H1 (cell line): Measurements from ENCODE around the gene MAP3K6. TPM values are rescaled to one million over a fixed set of nuclear protein-coding genes. Genes with fewer than 3 reads are reported as not detected.

Source experiments
- CTCF ChIA-PET: fragments of 300-600 bp; sonication (Branson Sonifier 250); formaldehyde crosslinking; loops from one replicate; lab custom pipeline; 2021; ENCODE audit not compliant: partially characterized antibody; lab: Charles Lee
- POLR2A ChIA-PET: fragments of 300-600 bp; sonication (Branson Sonifier 250); formaldehyde crosslinking; loops from one replicate; lab custom pipeline; 2021; ENCODE audit warnings: inconsistent platforms; ENCODE audit not compliant: partially characterized antibody; lab: Charles Lee
- DNase-seq, 2 experiments: peaks; one replicate each; pipeline versions ENCODE4 v3.0.0 to v3.0.0-alpha.2; 2010 to 2022; ENCODE audit warnings: low spot score in 2 of 2, low read depth in 1 of 2, mixed read lengths in 1 of 2
- FAIRE-seq: peaks from 2 replicates; lab custom pipeline; 2011; peaks lifted over from hg19 to GRCh38; lab: Jason Lieb, UNC
- H2AFZ ChIP-seq: 2 replicates; pipeline ENCODE4 v1.8.1; 2012; ENCODE audit warnings: low read length, inconsistent platforms
- H2AK5ac ChIP-seq: 2 replicates; pipeline ENCODE4 v1.6.1; 2013; ENCODE audit warnings: low read depth, low read length
- H2BK120ac ChIP-seq: replicated peaks from 2 replicates; pipeline ENCODE3; 2013; ENCODE audit warnings: low read depth, low read length, inconsistent platforms
- H2BK12ac ChIP-seq: 2 replicates; pipeline ENCODE4 v1.6.1; 2013; ENCODE audit warnings: low read depth, low read length
- H2BK15ac ChIP-seq: 2 replicates; pipeline ENCODE4 v1.6.1; 2013; ENCODE audit warnings: low read length
- H2BK20ac ChIP-seq: 2 replicates; pipeline ENCODE4 v1.6.1; 2013; ENCODE audit warnings: low read length
- H2BK5ac ChIP-seq: 2 replicates; pipeline ENCODE4 v1.6.1; 2013; ENCODE audit warnings: low read depth, low read length
- H3K14ac ChIP-seq: 2 replicates; pipeline ENCODE4 v1.6.1; 2013; ENCODE audit warnings: inconsistent platforms; ENCODE audit not compliant: insufficient read length
- H3K18ac ChIP-seq: 2 replicates; pipeline ENCODE4 v1.6.1; 2013; ENCODE audit warnings: low read length; ENCODE audit errors: extremely low read depth
- H3K23ac ChIP-seq: 2 replicates; pipeline ENCODE4 v1.6.1; 2013; ENCODE audit warnings: inconsistent platforms; ENCODE audit not compliant: insufficient read length
- H3K23me2 ChIP-seq: 2 replicates; pipeline ENCODE4 v1.6.1; 2013; ENCODE audit warnings: low read depth, low read length
- H3K27ac ChIP-seq: 2 replicates; pipeline ENCODE4 v1.6.1; 2011; ENCODE audit warnings: low read depth, low read length, inconsistent platforms
- H3K27me3 ChIP-seq, 4 experiments: replicated peaks in 1 of 4; 1 replicate in 1 of 4; 2 replicates in 3 of 4; pipeline versions ENCODE4 v1.6.1 to v1.8.1; 2011 to 2013; ENCODE audit warnings: low read length in 3 of 4, mild to moderate bottlenecking in 3 of 4, inconsistent platforms in 2 of 4, mixed read lengths in 2 of 4, moderate library complexity in 1 of 4; ENCODE audit not compliant: control insufficient read depth in 3 of 4, insufficient read depth in 3 of 4; ENCODE audit errors: extremely low read depth in 1 of 4
- H3K36me3 ChIP-seq, 4 experiments: 2 replicates each; pipeline versions ENCODE4 v1.6.1 to v1.8.1; 2011 to 2013; ENCODE audit warnings: mild to moderate bottlenecking in 4 of 4, low read length in 3 of 4, moderate library complexity in 2 of 4, control low read depth in 1 of 4, inconsistent platforms in 1 of 4; ENCODE audit not compliant: insufficient read depth in 4 of 4, control insufficient read depth in 2 of 4
- H3K4ac ChIP-seq: replicated peaks from 2 replicates; pipeline ENCODE3; 2013; ENCODE audit warnings: low read length, low read depth, mixed read lengths, inconsistent platforms; ENCODE audit not compliant: insufficient read length
- H3K4me1 ChIP-seq, 4 experiments: replicated peaks in 1 of 4; 1 replicate in 1 of 4; 2 replicates in 3 of 4; pipeline versions ENCODE4 v1.6.1 to v1.8.1; 2011 to 2013; ENCODE audit warnings: low read length in 3 of 4, inconsistent platforms in 2 of 4, mixed read lengths in 1 of 4; ENCODE audit not compliant: insufficient read depth in 4 of 4, control insufficient read depth in 3 of 4
- H3K4me2 ChIP-seq, 2 experiments: 2 replicates each; pipeline versions ENCODE4 v1.6.1 to v1.8.1; 2011 to 2013; ENCODE audit warnings: low read depth in 2 of 2, low read length in 2 of 2, control low read depth in 1 of 2, inconsistent platforms in 1 of 2, mild to moderate bottlenecking in 1 of 2; ENCODE audit not compliant: insufficient read depth in 1 of 2
- H3K4me3 ChIP-seq, 4 experiments: fragments of 200-600, 300-600 bp in 1 of 4; sonication (generic), shearing (Covaris generic), sonication (Bioruptor Twin) in 1 of 4; 2 replicates each; pipeline versions ENCODE4 v1.5.1 to v1.8.1; 2011 to 2016; ENCODE audit warnings: low read length in 4 of 4, low read depth in 3 of 4, control low read depth in 2 of 4, inconsistent platforms in 2 of 4, mild to moderate bottlenecking in 2 of 4, mixed read lengths in 1 of 4, moderate library complexity in 1 of 4; ENCODE audit not compliant: insufficient read depth in 2 of 4; ENCODE audit errors: extremely low read depth in 1 of 4
- H3K56ac ChIP-seq: replicated peaks from 2 replicates; pipeline ENCODE3; 2013; ENCODE audit warnings: low read depth, mild to moderate bottlenecking, mixed read lengths, low read length, inconsistent platforms; ENCODE audit not compliant: insufficient read length
- H3K79me1 ChIP-seq: 2 replicates; pipeline ENCODE4 v1.6.1; 2013; ENCODE audit warnings: low read depth, low read length, control low read depth
- H3K79me2 ChIP-seq, 2 experiments: 2 replicates each; pipeline versions ENCODE4 v1.6.1 to v1.8.1; 2012 to 2013; ENCODE audit warnings: low read length in 2 of 2, mild to moderate bottlenecking in 2 of 2, inconsistent platforms in 1 of 2; ENCODE audit not compliant: insufficient read depth in 2 of 2, control insufficient read depth in 1 of 2
- H3K9ac ChIP-seq, 4 experiments: replicated peaks in 1 of 4; 1 replicate in 1 of 4; 2 replicates in 3 of 4; pipeline versions ENCODE4 v1.6.1 to v1.8.1; 2011 to 2013; ENCODE audit warnings: low read depth in 3 of 4, low read length in 3 of 4, control low read depth in 2 of 4, mild to moderate bottlenecking in 2 of 4, moderate library complexity in 2 of 4, inconsistent platforms in 1 of 4; ENCODE audit errors: extremely low read depth in 1 of 4
- H3K9me3 ChIP-seq, 2 experiments: 2 replicates each; pipeline versions ENCODE4 v1.6.1 to v1.8.1; 2012 to 2013; ENCODE audit warnings: mild to moderate bottlenecking in 2 of 2, moderate library complexity in 2 of 2, control low read depth in 1 of 2, inconsistent platforms in 1 of 2, low read depth in 1 of 2, low read length in 1 of 2, mixed read lengths in 1 of 2; ENCODE audit not compliant: insufficient read depth in 2 of 2
- H4K20me1 ChIP-seq, 2 experiments: replicated peaks in 1 of 2; 2 replicates each; pipeline versions ENCODE3 to v1.8.1; 2011 to 2013; ENCODE audit warnings: inconsistent platforms in 2 of 2, low read length in 2 of 2, mild to moderate bottlenecking in 1 of 2; ENCODE audit not compliant: insufficient read depth in 2 of 2, control insufficient read depth in 1 of 2
- H4K5ac ChIP-seq: 2 replicates; pipeline ENCODE4 v1.6.1; 2013; ENCODE audit warnings: low read length, low read depth, mixed read lengths, inconsistent platforms; ENCODE audit not compliant: insufficient read length
- H4K8ac ChIP-seq: 2 replicates; pipeline ENCODE4 v1.8.0; 2013; ENCODE audit warnings: mild to moderate bottlenecking, moderate library complexity, low read length, inconsistent platforms; ENCODE audit not compliant: insufficient read depth; ENCODE audit errors: extremely low read depth
- H4K91ac ChIP-seq: replicated peaks from 2 replicates; pipeline ENCODE3; 2013; ENCODE audit warnings: low read length, mixed read lengths, inconsistent platforms; ENCODE audit not compliant: insufficient read length
- BRCA1 ChIP-seq: IDR thresholded peaks from 2 replicates; pipeline ENCODE4 v1.6.1; 2012; ENCODE audit warnings: low read depth, low read length, improper control_type of control experiment
- EGR1 ChIP-seq: IDR thresholded peaks from 2 replicates; pipeline ENCODE4 v1.6.1; 2011; ENCODE audit warnings: low read depth, low read length, borderline replicate concordance
- EZH2 ChIP-seq: fragments of 200-600 bp; sonication (generic); IDR thresholded peaks from 2 replicates; pipeline ENCODE4 v1.7.1; 2012; ENCODE audit warnings: low read depth, mild to moderate bottlenecking, moderate library complexity, low read length, inconsistent platforms; ENCODE audit not compliant: severe bottlenecking
- HDAC6 ChIP-seq: IDR thresholded peaks from one replicate; pipeline ENCODE4 v1.7.1; 2012; ENCODE audit warnings: low read depth, mild to moderate bottlenecking, inconsistent platforms, low read length, moderate library complexity
- MAX ChIP-seq: IDR thresholded peaks from 2 replicates; pipeline ENCODE4 v1.6.1; 2012; ENCODE audit warnings: inconsistent platforms
- SAP30 ChIP-seq: fragments of 300-600 bp; sonication (generic); IDR thresholded peaks from 2 replicates; pipeline ENCODE4 v1.7.1; 2012; ENCODE audit warnings: low read length, moderate library complexity, mild to moderate bottlenecking, inconsistent platforms; ENCODE audit not compliant: insufficient read depth, insufficient replicate concordance
- SIN3A ChIP-seq, 2 experiments: IDR thresholded peaks in 1 of 2; conservative IDR thresholded peaks in 1 of 2; 2 replicates each; pipeline ENCODE4 v1.6.1; 2011 to 2012; ENCODE audit warnings: low read length in 2 of 2, improper control_type of control experiment in 1 of 2, low read depth in 1 of 2, mild to moderate bottlenecking in 1 of 2
- TEAD4 ChIP-seq: IDR thresholded peaks from 2 replicates; pipeline ENCODE4 v1.6.1; 2012; ENCODE audit warnings: low read depth, low read length, inconsistent platforms, mixed read lengths
- WGBS, 2 experiments: shearing (Covaris generic) in 1 of 2; methylation state at CpG; one replicate each; pipeline versions ENCODE4 v1.1.6 to v1.1.7; 2013 to 2015; ENCODE audit warnings: low lambda C conversion rate in 2 of 2, mixed read lengths in 2 of 2, inconsistent platforms in 1 of 2, low coverage in 1 of 2, missing lambda C conversion rate in 1 of 2; ENCODE audit not compliant: insufficient replicate concordance in 2 of 2, insufficient coverage in 1 of 2, insufficient read length in 1 of 2; ENCODE audit errors: extremely low coverage in 1 of 2, missing lambda C conversion rate in 1 of 2; 5-methylcytosine and 5-hydroxymethylcytosine counted together
- polyA plus RNA-seq, 7 experiments: library from polyadenylated mRNA; depleted of rRNA in 3 of 7; stranded (reverse) in 5 of 7; unstranded in 2 of 7; fragments of >200 nt in 5 of 7; fragments of 200-250 nt in 2 of 7; gene quantifications; 1 replicate in 5 of 7; 2 replicates in 1 of 7; 4 replicates in 1 of 7; pipeline versions ENCODE4 v1.2.1 to v1.2.3, GENCODE V29; 2011 to 2013; ENCODE audit warnings: missing spikeins in 2 of 7, mixed read lengths in 2 of 7
- total RNA-seq: library from RNA; stranded (reverse); fragmentation: NEBNext Ultra II Directional; extraction: Animal tissue kit (Norgen Biotek cat#: 25700); gene quantifications from 2 replicates; pipeline ENCODE4 v1.2.1, GENCODE V29; 2021

The MAP3K6 gene
- total and polyA plus RNA-seq, 2 of the 8 experiments (the other 6 are each of a cell fraction or from before 2014, with no cell fraction given) = 7.4 to 7.6 TPM

GRCh38 chr1:27353629-27354028 is 13.1 kb downstream of the MAP3K6 start:
- Histone ChIP-seq H2BK120ac (no peak overlapping the region), H3K18ac (no peak overlapping the region), H3K27ac (no peak overlapping the region), H3K23ac (no peak overlapping the region), H3K79me2 (no peaks in the 10 kb centered on the region), H3K36me3 (no peaks in the 10 kb centered on the region), H3K23me2 (peaks cover 25% of the 10 kb centered on the region), H3K4me1 (peaks cover 0 to 23% (median 9%) of the 10 kb centered on the region in 4 experiments; a peak in 6 of 7 replicates), H3K14ac (no peak overlapping the region), H4K8ac (no peak overlapping the region), H2AK5ac (no peak overlapping the region), H3K9me3 (no peaks in the 10 kb centered on the region), H3K4me2 (no peak overlapping the region), H2AFZ (no peak overlapping the region), H4K20me1 (peaks cover 0 to 7% of the 10 kb centered on the region in 2 experiments), H3K27me3 (peaks cover 0 to 22% (median 15%) of the 10 kb centered on the region in 4 experiments; a peak in 6 of 7 replicates), H2BK20ac (no peak overlapping the region), H2BK12ac (no peak overlapping the region), H4K91ac (no peak overlapping the region), H3K9ac (no peak overlapping the region), H3K4ac (no peak overlapping the region), H4K5ac (no peak overlapping the region), H2BK15ac (no peak overlapping the region), H3K79me1 (no peaks in the 10 kb centered on the region), H2BK5ac (no peak overlapping the region), H3K4me3 (no peak overlapping the region), H3K56ac (no peak overlapping the region)
- no peak for FAIRE-seq
- TF ChIP-seq TEAD4 (no peak), EZH2 (no peak), HDAC6 (no peak), BRCA1 (no peak), EGR1 (no peak), MAX (no peak), SAP30 (no peak), SIN3A (conservative IDR thresholded peaks at IDR 0.05 in 1 of 2, IDR thresholded peaks at IDR 0.05 in 1 of 2; ENCODE audit: low read depth in 1 of 2, low read length in 2 of 2) (no peak)
- POLR2A ChIA-PET = interaction anchor here (0.9 to 10.9 kb wide), 5 partner anchors 8 to 47 kb away, joined by 3 to 101 read pairs (median 6); partner anchors contain the start of genes MAP3K6 and SYTL1
- CTCF ChIA-PET = interaction anchor here (0.6 to 28.8 kb wide), 12 partner anchors 8 to 430 kb away, joined by 3 to 625 read pairs (median 32); partner anchors contain the start of genes CD164L2, FCN3, GPR3 and MAP3K6
- WGBS, 2 experiments = 90% methylated on average over 3 of the region's 3 CpGs; no CpG with 5 or more reads in 1 of the 2 experiments
- no peak for DNase-seq
